CD4-positive, alpha-beta T cell treated with Interleukin-1 beta for 1 hour (primary cell): ENCODE data around the gene TMEM161A.
A peak's percentile ranks its signal among the peaks of the same experiment; 100 is the strongest.
"Not testable (repeated sequence)": the region's sequence is repeated elsewhere in the genome, so short reads cannot be mapped to it uniquely, and the experiment has no call there.

Experiments
- DNase-seq, 2 donors: peaks; one replicate each; pipeline ENCODE4 v3.0.0-alpha.2; 2020 to 2022

TMEM161A gene

DNA sequence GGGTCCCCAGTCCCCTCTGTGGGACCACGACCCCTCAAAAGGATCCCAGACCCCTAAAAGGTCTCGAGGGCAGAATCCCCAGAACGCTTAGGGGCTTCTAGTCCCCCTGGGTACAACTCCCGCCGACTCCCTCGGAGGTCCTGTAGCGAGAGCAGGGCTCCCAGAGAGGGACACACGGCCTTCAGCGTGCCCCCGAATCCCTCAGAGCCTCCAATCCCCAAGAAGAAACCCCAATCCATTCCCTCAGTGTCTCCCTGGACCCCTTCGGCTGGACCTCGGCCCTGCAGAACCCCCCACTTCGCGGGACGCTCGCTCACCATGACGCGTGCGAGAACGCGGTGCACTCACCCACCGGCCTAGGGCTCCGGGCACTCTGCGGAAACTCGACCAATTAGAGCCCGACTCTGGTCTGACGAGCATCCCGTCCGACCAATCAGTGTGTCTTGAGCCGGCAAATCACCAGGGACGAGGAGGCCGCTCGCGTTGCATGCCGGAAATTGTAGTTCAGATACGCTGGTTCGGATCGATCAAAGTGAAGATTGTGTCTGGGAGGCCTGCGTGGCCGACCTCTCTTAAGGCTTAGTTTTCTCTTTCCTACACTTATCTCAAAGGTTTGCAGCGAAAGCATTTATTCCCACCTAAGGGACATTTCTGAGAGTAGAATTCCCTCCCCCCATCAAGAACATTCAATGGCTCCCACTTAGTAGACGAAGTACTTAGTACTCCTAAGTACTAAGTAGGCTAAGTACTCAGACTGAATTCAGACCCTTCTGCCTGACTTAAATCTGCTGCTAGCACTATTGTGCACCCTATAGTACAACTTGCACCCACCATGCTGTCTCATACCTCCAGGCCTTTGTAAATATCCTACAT, at the start of gene TMEM161A:
Gene TMEM161A (minus strand): TSS at position 370 of the 873 bp plus-strand sequence. CDS start 50 bp downstream, at position 320.
- DNase-seq: peak; percentile 97

DNA sequence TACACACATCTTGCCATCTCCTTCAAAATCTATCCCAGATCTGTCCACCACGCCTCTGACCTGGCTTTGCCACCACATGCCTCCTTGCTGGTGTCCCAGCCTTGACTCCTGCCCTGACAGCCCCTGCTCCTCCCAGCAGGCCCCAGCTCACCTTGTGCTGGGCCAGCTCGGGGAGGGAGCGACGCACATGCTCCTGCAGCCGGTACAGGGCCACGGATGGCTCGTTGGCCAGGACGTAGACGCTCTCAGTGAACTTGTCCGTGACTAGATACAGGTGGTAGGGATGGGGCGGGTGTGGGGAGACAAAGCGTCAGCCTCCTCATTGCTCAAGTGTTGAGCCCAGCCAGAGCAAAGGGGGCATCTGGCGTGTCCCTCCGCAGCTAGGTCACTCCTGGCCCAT, 48.5 kb upstream of the TMEM161A start:
- DNase-seq: no peak

DNA sequence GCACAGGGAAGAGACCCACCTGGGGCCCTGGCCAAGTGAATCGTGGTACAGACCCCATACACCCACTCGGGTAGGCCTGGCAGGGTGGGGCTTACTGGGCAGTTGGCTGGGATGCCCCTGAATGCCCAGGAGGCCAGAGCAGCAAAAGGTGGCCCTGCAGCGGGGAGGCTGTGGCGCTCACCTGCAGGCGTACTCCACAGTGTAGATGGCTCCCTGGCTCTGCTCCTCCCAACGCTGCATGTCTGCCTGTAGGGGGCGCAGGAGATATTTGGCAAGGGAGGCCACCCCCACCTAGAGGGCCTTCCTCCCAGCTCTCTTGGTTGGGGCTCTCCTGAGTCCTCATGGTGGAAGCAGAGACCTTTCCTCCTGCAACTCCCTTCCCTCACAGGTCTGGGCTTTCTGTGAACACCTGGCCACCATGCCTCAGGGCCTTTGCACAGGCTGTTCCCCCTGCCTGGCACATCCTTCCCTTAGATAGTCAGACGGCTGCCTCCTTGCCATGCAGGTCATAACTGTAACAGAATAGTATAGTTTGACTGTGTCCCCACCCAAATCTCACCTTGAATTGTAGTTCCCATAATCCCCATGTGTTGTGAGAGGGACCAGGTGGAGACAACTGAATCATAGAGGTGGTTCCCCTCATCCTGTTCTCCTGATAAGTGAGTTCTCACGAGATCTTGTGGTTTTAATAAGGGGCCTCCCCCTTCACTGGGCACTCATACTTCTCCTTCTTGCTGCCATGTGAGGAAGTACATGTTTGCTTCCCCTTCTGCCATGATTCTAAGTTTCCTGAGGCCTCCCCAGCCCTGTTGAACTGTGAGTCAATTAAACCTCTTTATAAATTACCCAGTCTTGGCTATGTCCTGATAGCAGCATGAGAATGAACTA, 47.8 kb upstream of the TMEM161A start:
- peak; percentile 60 to 68 for DNase-seq

DNA sequence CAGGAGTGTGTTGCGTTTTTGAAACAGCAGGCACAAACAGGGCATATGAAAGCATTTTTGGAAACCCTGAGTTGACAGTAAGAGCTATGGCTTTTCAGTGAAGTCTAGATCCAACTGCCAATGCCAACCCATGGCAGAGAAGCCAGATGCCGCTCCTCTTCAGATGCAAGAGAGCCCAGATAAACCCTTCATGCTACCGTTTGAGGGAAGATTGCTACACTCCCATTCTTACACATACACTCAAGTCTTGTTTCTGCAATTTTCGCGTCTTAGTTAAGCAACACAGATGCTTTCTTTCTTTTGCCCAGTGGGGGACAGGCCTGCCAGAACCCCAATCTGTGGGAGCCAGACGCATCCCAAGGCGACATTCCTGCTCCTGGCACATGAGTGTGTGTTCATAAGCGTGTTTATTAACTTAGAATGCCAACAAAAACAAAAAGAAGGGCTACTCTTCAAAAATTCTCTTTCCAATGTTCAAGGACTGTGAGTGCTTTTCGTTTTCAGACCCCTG, 43.3 kb upstream of the TMEM161A start:
- DNase-seq: no peak

DNA sequence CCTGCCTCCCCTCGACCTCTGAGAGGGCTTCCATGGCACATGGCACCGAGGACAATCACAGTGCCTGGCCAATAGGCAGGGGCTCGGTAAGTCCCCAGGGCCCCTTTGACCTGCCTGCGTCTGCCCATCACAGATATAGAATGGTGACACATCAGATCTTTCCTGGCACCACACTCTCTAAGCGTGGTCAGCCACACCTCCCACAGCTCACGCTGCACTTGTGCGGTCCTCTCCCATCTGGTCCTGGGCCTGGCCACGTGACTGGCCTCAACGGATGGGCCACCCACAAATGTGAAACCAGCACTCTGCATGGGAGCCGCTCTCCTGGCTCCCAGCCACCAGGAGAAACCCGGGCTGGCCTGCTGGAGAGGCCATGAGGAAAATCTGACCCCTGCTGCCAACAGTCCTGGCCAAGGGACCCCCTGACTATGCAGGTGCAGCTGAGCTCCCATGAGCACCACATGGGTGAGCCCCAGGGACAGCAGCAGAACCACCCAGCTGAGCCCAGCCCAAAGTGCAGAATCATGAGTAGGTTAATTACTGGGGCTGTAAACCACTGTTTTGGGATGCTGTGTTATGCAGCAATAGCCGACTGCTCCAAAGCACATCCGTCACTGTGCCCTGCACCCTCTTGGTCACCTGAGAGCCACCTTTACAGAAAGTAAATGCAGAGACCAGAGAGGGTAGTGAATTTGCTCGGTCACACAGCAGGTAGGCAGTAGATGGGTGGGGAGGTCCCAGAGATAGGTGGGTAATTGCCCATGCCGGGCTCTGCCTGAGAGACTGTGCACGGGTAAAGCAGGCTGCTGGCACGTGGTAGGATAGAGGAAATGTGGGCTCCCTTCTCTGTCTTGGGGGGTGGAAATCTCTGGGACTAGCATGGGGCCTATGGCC, 41.5 kb upstream of the TMEM161A start:
- DNase-seq: no peak

DNA sequence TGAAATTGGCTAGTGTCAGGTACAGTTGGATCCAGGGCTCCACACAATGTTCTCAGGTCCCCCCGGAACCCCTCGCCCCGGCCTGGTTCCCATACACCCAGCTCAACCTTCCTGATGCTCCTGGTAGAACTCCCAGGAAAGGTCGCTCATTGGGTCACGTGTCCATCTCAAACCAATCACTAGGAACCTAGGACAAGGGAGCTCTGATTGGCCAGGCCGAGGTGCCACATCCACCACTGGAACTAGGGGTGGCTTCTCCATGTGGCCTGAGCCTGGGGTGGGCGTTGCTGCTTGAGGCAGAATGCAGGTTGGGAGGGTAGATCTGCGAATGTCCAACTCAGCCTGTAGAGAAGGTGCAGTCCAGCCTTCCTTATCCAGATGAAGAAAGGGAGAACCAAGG, 38.7 kb upstream of the TMEM161A start:
- DNase-seq: no peak

DNA sequence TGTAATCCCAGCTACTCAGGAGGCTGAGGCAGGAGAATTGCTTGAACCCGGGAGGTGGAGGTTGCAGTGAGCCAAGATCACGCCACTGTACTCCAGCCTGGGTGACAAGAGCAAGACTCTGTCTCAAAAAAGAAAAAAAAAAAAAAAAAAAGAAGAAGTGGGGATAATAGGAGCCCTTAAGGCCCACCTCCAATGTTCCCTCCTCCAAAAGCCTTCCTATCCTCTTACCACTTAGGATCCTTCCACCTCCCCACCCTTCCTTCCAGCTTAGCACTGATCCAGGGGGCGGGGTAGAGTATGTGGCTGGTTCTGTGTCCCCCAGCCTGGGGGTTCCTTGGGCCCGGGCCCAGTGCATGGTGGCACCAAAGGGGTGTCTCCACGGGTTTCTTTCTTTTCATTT, 35.0 kb upstream of the TMEM161A start:
- DNase-seq: not testable (repeated sequence)

DNA sequence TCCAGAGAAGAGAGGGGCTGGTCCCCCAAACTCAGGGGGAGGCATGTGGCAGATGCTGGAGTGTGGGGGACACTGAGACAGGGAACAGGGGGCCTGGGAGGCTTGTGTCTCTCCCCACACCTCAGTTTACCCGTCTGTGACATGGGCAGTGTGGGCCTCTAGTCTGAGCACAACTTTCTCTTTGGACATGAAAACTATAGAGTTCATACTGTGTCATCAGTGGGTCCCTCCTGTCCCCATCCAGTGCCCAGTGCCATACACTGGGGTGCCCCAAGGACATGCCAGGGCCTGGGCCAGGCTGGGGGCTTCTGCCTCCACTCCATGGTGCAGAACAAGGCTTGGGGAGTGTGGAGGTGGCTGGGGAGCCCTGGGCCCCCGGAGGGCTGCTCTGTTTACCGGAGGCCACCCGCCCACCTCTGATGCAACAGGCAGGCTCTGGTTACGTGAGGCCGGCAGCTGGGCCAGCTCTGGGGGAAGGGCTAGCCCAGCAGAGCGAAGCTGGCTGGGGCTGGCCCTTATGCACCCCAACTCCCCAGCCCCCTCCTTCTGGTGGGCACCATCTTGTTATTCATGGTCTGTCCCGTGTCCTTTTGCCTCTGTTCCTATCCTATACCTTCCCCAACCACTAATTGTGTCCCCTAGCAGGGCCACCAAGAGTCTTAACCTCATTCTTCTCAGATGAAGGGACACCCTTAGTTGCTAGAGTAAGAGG, 33.7 kb upstream of the TMEM161A start:
- no peak for DNase-seq

DNA sequence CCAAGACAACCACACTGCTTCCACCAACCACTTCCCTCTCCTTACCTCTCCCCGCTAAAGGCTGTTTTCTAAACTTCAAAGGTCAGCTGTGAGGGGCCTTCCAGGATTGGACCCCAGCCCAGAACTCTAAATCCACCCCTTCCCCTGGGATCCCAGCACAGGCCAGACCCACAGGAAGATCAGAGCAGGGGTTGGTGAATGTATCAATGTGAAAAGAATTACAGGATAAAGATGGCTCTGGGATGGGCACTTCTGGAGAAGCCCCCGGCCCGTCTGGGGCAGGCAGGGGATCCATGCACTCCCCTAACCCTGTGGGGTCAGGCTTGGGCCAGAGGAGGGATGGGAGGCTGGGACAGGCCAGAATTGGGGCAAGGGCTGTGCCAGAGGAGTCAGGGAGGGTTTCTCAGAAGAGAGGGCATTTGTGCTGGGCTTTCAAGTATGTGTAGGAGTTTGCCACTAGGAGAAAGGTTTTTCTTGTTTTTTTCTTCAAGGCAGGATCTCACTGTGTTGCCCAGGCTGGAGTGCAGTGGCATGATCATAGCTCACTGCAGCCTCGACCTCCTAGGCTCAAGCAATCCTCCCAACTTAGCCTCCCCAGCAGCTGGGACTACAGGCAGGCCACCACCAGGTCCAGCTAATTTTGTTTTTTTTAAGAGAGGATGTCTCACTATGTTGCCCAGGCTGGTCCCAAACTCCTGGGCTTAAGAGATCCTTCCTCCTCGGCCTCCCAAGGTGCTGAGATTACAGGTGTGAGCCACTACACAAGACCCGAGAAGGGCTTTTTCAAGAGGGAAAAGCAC, 32.8 kb upstream of the TMEM161A start:
- DNase-seq: no peak

DNA sequence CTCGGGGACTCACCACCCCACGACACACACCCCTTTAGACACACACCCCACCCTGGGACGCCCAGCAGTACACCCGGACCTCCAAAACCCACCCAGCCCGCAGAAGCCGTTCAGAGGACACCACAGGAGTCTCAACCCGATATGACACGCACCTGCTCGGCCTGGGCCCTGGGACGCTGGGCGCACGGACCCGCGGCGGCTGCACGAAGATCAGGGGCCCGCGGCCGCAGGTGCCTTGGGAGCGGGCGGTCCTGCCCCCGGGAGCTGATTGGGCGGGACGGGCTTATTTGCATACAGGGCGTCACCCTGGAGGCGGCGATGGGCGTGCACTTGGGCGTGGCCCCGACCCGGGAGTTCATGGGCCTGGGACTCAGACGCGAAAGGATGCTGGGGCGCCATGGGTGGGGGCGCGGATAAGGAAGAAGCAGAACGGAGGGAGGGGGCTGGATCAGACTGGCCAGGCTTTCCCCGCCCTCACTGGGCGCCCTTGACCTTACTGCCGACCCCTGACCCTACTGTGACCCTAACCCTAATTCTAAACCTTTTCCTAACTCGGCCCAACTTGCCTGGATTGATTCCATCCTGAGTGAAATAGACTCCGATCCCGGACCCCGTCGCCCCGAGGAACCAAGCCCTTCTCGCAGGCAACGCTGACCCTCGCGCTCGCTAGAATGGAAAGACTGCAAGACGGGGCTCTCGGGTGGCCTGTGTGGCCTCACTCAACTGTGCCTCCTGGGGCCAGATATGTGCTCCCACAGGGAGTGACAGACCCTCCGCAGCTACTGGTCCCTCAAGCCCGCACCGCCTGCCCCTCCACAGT, 32.0 kb upstream of the TMEM161A start, which contains the start of gene MEF2B:
Gene MEF2B (minus strand): TSS at position 211 of the 820 bp plus-strand sequence. CDS start 19,528 bp downstream, outside the sequence.
- peak; percentile 75 to 79 for DNase-seq

DNA sequence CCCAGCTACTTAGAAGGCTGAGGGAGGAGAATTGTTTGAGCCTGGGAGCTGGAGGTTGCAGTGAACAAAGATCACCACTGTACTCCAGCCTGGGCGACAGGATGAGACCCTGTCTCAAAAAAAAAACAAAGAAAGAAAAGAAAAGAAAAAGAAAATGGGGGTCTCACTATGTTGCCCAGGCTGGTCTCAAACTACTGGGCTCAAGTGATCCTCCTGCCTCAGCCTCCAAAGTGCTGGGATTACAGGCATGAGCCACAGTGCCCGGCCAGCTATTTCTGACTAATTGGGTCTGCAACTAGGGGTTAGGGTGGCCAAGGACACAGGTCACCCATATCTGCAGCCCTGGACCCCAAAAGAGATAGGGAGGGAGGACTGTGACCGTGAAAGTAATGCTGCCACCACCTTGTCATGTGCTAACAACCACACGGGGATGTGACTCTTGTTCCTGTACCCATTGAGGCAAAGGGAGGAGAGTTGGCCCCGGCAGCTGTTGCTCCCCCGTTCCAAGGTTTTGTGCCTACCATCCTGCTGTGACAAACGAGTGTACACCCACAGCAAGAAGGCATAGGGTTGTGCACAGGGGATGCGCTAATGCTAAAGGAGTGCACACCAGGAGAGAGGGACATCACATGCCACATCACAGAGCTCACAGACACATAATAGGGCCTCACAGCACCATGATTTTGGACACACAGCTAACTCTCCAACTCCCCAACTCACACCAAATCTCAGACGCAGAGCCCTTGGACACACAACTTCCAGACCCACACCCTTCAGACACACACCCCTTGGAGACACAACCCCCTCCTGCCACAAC, 31.2 kb upstream of the TMEM161A start:
- no peak for DNase-seq

DNA sequence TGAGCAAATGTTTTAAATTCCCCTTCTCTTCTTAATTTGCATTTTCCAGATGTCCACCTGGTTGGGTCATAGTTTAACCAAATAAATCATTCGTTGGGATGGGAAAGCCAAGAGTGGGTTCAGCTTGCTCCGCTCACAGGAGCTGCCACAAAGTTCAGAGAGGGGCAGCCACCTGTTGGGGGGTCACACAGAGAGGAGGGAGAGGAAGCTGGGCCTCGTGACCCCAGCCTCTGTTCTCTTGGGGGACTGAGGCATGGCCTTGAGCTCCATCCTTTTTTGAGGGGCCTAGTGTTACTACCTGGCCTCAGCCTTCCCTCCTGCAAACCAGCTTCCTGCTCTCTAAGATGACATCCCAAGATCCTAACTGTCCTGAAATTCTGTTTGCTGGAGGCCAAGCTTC, 29.3 kb upstream of the TMEM161A start:
- no peak for DNase-seq

DNA sequence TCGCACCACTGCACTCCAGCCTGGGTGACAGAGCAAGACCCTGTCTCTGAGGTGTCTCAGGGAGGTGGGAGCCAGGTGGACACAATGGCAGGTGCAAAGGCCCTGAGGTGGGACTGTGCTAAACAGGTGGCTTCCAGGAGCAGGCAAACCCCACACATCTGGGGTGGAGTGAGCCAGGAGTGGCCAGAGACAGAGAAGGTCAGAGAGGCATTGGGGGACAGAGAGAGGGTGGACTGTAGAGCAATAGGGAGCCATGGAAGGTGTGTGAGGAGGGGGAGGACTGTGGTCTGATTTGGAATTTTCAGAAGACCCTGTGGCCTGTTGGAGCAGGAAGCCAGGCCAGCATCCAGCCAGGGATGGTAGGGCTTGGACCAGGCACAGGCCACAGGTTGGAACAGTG, 27.1 kb upstream of the TMEM161A start:
- no peak for DNase-seq

DNA sequence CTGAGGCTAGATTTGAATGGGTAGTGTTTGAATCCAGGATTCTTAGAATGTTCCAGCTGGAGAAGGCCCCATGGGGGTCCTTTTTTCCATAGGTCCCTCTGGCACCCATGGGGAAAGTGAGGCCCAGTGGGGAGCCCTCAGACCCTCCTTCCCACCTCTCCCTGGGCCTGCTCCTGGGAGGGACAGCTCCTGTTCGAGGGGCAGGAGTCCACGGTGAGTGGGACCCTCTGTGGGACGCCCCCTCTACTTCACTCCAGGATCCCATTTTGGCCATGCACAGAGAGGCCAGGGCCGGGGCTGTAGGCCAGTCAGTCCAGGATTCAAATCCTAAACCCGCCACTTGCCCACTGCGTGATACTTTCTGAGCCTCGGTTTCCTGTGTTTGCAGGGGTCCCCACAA, 24.2 kb upstream of the TMEM161A start:
- no peak for DNase-seq

DNA sequence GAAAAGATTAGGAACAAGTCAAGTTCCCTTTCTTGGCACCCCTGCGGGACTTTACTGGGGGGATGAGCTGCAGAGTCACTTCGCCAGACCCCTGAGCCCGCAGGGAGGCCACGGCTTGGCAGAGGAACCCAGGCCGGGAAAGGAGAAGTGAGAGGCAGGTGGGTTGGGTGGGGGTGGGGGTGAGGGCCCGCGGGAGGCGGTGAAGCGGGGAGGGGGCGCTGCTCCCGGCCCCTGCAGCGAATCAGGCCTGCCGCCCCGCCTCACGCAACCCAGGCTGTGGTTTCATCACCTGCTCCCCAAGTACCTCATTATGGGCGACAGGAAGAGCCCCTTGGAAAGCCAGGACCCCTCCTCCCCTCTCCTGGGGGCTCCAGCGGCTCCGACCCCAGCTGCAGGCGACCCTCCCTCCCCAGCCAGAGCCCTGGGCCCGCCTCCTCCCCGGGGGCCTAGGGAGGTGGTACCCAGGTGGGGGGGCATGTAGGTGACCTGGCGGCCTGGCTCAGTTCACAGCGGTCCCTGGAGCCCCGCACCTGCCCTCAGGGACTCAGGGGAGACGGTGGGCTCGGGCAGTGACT, 22.3 kb upstream of the TMEM161A start:
- DNase-seq: peak in 1 of 2 donors; percentile 46

DNA sequence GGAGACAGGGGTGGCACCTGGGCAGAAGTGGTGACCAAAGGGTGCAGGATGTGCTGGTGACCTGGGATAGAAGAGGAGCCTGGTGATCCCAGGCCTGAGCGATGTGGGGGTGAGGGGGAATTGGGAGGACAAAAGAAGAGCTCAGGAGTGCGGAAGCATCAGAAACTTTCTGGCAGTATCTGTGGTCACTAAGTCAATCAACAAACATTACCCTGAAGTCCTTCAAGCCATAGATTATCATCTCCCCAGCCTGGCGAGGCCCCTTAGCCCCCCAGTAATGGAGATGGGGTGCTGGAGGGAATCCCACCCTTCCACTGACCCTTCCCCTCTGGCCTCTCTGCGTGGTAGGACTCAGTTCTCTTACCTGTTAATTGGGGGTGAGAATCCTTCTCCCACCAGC, 21.3 kb upstream of the TMEM161A start:
- no peak for DNase-seq

DNA sequence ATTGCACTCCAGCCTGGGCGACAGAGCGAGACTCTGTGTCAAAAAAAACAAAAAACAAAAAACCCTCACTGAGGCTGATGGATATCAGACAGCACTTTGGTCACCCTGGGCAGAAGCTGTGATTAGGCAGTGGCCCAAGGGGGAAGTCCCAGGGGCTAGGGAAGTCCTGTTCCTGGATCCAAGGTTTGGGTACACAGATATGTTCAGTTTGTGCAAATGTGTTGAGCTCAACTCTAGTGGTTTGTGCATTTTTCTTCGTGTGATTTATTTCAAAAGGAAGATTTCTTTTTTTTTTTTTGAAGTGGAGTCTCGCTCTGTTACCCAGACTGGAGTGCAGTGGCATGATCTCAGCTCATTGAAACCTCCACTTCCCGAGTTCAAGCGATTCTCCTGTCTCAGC, 19.5 kb upstream of the TMEM161A start:
- DNase-seq: no peak

DNA sequence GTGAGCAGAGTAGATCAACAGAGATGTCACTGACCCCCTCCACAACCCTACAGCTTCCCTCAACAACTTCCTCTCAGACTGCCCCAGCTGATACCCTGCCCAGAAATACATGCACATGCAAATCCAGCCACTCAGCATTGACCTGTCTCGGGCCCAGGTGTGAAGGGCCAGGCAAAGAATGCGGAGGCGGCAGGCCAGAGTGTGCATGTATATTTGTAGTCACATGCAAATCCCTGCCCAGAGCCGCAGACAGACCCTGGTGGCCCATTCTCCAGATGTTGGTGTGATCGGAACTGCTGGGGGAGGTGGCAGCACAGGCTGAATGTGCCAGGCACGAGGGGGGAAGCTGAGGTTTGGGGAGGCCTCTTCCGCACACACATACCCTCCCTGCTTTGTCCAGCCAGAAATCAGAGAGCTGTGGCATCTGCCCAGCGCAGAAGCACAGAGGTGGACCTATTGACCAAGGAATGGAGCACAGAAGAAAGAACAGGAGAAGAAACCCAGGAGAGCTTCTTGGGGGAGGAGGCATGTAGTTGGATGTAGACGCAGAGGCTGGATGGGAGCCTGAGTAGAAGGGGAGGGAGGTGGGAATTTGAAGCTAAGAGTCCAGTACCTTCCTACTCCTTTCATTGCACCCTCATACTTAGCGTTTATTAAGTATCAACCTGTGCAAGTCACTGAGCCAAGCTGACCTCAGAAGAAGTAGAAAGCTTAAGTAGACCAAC, 17.4 kb upstream of the TMEM161A start:
- DNase-seq: peak in 1 of 2 donors; percentile 13
